GM20431 (cell line): ENCODE data around the gene DMRT1.
"Not testable (repeated sequence)": the region's sequence is repeated elsewhere in the genome, so short reads cannot be mapped to it uniquely, and the experiment has no call there.

Source experiments
- in situ Hi-C: fragments of 300-500 bp; cut with MseI, MboI; formaldehyde crosslinking; loops from one replicate; pipeline ENCODE4 v1.15.0; 2020; ENCODE audit warnings: low sequenced_read_pairs; ENCODE audit not compliant: unreplicated experiment

DMRT1 gene

DNA sequence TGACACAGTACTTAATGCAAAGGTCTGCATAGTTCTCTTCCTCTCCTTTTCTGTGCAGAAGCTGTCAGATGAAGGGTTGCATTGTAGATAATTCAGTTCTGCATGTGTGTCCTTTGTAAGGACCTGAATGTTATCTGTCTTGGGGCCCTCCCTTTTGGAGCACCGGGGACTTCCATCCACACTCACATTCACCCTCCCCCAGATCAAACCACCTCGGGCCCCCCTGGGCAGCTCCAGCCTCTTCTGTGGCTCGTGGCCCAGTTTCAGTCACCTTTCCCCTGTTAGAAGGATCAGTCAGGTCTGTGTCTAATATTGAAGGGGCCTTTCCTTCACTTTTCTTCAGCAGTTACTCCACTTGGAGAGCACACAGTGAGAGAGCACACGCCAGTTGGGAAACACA, 11.0 kb downstream of the DMRT1 start:
- in situ Hi-C loops = no loop called here

DNA sequence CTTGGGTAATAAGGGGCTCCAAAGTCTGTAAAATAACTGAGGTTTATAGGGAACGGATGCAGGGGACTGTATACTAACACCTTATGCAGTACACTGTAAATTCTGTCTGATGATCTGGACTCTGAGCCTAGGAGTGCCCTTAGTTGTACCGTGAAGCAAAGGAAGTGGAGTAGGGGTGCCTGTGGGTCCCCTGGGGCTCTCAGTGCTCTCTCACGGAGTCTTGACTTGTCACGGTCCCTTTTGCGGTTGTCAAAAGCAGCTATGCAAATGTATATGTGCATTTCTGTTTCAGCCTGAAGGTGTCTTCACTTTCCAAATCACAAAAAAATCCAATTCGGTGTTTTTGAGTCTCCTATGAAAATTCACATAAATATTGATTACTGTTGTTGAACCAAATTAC, 17.8 kb downstream of the DMRT1 start:
- in situ Hi-C loops = no loop called here

DNA sequence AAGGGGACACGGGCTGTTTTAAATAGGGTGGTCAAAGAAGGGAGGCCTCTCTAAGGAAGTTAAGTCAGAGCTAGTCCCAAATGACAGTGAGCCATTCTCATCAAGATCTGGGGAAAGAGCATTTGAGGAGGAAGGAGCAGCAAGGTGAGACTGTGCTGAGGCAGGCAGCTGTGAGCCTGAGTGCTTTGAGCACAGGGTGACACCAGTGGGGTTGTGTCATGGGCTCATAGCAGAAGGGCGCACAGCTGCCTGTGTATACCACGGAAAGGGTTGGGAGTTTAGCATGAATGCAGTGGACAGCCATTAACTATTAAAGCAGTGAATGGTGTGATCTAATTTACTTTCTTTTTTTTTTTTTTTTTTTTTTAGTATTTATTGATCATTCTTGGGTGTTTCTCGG, 19.2 kb downstream of the DMRT1 start:
- in situ Hi-C loops = no loop called here

DNA sequence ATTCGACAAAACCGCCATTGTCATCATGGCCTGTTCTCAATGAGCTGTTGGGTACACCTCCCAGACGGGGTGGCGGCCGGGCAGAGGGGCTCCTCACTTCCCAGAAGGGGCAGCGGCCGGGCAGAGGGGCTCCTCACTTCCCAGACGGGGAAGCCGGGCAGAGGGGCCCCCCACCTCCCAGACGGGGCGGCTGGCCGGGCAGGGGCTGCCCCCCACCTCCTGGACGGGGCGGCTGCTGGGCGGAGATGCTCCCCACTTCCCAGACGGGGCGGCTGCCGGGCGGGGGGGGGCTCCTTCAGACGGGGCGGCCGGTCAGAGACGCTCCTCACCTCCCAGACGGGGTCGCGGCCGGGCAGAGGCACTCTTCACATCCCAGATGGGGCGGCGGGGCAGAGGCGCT, 20.0 kb downstream of the DMRT1 start:
- in situ Hi-C loops = not testable (repeated sequence)

DNA sequence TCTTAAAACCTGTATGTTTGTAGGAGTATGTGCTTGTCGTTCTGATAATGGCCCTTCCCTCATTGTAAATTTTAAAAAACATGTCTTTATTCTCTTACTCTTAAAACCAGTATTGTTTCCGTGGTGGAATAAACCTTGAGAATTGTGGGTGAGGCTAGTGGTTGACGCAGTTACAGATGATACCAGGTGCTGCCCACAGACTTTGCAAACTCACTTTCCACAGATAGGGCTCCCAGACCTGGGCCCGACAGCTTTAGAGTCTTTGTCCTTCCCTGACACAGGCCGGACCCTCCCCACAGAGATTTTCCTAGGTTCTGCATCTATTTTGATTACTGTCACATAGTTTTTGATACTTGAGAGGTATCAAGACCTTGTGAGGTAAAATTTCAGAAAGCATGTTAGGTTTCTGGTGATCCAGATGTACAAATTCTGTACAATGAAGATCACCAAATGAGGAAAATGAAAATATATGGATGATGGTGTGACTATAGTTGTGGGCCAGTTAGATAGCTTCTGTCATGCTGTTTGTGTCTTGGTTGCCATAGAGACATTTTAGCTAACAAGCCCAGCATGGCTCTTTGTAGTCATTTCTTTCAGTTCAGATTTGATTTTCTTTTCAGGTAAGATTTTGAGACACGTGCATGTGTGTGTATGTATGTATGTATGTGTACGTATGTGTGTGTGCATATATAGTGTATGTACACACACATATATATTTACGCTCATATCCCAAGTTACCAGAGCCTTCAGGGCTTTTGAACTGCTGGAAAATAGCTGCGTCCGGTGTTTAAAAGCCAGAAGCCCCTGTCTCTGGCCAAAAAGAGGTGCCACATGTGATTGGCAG, 33.8 kb downstream of the DMRT1 start:
- in situ Hi-C loops = no loop called here

DNA sequence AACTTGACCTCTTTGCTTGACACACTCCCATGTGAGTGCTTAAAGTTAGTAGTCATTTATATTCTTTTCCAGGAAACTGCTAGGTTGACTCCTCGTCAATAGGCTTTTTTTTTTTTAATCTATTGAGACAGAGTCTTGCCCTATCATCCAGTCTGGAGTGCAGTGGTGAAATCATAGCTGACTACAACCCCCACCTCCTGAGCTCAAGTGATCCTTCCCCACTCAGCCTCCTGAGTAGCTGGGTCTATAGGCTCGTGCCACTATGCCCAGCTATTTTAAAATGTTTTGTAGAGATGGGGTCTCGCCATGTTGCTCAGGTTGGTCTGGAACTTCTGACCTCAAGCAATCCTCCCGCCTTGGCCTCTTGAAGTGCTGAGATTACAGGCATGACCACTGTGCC, 34.9 kb downstream of the DMRT1 start:
- in situ Hi-C loops = no loop called here

DNA sequence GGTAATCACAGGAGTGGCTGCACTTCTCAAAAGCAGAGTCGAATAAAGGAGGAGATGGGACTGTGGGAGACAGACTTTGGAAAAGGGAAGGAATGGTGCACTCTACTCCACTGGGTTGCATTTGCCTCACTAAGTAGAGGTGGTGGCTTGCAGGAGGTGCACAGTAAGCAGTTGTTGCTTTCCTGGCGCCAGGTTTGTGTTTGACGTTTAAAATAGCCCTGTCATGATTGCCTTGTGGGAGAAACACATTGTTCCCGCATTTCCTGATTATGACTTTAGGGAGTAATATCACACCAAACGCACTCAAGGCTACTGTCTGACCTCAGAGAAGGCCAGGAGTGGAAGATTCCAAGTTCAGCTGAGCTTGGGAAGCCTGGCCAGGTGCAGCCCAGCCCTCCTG, 36.7 kb downstream of the DMRT1 start:
- in situ Hi-C loops = no loop called here

DNA sequence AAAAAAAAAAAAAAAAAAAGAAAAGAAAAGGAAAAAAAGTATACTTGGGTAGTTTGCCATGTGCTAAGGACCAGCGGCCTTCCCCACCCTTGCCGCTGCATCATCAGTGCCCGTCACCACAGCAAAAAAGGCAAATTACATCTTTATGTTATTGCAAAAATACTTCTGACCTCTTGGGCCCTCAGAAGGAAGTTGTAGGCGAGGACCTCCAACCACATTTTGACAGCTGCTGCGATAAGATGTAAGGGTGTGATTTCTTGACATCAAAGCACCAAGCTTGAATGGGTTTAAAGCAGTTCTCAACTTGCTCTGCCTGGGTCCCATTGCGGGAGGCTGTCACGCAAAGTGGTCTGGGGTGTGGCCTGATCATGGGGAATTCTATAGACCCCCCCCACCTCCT, 39.2 kb downstream of the DMRT1 start:
- in situ Hi-C loops = no loop called here

DNA sequence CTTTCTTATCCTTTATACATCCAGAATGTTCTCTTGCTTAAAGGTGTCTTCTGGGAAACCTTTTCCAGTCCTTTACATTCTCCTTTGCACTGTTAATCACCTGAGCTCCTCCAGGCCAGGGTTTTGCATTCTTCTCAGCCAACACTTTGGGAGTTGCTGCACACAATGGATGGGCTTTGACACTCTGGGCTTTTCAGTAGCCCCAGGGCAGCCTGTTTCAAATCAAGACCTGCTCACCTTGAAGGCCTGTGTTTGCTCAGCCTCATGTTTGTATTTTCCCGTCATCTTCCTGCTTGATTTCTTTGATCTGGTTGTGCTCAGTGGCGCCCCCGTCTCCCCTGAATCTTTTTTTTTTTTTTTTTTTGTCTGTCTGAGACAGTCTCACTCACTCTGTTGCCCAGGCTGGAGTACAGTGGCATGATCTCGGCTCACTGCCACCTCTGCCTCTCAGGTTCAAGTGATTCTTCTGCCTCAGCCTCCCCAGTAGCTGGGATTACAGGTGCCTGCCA, 41.0 kb downstream of the DMRT1 start:
- in situ Hi-C loops = no loop called here

DNA sequence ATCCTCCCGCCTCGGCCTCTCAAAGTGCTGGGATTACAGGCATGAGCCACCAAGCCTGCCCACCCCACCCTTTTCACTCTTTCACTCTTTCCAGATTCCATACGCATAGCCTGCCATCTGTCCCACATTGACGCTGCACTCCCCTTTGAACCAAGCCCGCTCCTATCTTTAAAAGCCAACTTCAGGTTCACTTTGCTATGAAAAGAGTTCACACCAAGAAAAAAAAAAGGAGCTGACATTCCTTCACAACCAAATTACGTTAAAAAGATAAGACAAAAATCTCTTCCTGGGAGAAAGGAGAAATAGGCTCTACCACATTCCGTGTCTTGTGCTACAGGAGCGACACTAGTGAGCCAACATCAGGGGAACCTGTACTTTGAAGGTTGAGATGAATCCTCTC, 41.5 kb downstream of the DMRT1 start:
- in situ Hi-C loops = no loop called here

DNA sequence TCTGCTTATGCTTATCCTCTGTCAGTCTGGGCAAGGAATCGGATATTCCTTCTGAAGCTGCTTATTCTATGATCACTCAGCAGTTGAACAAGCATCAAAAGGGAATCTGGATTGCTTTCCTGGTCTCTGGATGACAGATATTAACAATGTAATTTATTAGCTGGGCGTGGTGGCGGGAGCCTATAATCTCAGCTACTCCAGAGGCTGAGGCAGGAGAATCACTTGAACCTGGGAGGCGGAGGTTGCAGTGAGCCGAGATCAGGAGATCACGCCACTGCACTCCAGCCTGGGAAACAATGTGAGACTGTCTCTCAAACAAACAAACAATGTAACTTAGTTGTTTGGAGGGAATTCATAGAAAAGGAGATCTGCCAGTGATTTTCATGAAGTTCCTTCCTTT, 45.4 kb downstream of the DMRT1 start:
- in situ Hi-C loops = no loop called here

DNA sequence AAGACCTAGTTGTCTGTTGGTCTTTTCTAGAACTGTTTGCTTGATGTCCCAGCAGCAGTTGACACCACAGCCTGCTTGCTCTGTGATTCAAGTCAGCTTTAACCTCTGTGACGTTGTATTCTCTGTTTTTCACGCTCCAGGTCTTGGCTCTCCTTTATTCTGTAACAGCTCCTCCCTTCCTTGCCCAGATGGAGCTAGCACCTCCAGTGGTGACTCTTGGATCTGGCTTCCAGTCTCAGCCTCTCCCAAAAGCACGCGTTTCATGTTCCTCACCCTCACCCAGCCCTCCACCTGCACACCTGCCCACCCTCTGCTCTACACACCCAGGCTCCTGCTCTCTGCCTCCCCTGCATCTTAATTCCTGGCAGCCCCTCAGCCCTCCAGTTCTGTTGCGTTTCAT, 50.6 kb downstream of the DMRT1 start:
- in situ Hi-C loops = loop anchor here (10.0 kb wide), 1 partner anchor 113 kb away; no protein-coding TSS in a partner anchor

DNA sequence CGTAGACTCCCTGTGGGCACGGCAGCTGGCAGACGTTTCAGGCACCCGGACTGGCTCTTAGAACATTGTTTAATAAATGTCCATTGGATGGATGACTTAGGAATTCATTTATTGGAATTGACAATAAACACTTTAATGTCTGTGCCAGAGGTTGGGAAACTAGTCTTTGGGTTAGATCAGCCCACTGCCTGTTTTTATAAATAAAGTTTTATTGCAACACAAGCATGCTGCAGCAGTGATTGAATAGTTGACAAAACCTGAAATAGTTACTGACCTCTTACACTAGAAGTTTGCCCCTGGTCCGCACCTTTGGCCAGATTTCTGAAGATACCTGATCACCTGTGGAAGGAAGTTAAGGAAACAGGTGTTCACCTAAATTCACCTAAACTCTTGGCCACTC, 51.6 kb downstream of the DMRT1 start:
- in situ Hi-C loops = loop anchor here (10.0 kb wide), 1 partner anchor 112 kb away; no protein-coding TSS in a partner anchor

DNA sequence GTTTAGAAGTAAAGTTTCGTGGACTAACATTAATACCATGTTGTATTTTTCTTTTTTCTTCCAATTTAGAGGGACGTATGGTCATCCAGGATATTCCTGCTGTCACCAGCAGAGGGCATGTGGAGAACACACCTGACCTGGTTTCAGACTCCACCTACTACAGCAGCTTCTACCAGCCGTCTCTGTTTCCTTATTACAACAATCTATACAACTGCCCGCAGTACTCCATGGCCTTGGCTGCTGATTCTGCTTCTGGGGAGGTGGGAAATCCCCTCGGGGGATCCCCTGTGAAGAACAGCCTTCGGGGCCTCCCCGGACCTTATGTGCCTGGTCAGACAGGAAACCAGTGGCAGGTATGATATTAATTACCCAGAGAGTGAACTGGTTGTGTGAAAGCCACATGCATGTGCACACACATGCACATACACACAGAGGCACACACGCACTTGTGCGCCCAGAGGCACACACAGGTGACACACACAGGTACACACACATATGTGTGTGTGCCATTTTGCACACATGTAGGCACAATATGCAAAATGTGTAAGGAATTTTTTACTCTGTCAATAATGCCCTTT, 52.4 kb downstream of the DMRT1 start:
- in situ Hi-C loops = loop anchor here (10.0 kb wide), 1 partner anchor 111 kb away; no protein-coding TSS in a partner anchor

DNA sequence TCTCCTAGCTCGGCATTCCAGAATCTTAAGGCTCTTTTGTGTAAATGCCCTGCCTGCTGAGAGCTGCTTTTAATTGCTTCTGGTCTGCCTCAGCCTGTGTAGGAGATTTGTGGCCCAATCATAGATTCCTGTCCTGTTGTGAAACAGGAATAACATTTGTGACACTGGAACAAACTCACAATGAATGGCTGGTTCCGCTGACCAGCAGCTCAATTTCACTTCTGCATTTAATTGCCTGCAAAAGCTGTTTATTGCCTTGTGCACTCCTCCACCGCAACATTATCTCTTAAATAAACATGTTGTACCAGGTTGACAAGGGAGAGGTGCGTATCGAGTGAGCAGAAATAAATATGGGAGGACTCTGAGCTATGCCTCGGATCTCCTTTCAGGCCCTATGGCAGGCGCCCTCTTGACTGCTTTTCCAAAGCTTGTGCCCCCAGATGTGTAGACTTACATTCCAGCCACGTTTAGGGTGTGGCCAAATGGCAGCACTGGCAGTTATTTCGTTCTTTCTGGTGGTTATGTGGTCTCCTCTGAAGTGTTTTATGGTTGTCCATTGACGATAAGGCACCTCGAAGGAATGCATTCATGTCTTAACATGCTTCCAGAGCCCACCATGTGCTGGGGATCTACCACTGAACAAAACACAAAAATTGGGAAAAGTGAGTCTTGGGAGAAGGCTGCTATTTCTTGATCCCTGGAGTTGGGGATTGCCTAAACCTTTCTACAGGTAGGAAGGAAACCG, 58.1 kb downstream of the DMRT1 start:
- in situ Hi-C loops = loop anchor here (10.0 kb wide), 1 partner anchor 105 kb away; no protein-coding TSS in a partner anchor

DNA sequence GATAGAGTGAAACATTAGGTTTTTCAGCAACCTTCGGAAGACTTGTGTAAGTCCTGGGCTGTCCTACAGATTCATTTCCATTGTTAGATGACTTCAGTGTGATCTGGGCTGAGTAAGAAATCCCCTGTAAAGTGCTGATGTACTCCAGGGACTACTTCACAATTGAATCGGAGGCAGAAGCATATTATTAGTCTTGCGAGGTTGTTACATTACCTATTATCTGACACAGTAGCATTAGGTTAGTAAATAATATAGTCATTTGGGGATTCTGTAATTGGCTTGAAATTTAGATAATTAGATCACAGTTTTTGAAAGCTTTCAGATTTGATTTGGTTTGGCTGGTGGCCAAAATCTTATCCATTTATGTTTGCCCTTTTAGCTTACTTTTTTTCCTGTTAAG, 62.4 kb downstream of the DMRT1 start:
- in situ Hi-C loops = no loop called here

DNA sequence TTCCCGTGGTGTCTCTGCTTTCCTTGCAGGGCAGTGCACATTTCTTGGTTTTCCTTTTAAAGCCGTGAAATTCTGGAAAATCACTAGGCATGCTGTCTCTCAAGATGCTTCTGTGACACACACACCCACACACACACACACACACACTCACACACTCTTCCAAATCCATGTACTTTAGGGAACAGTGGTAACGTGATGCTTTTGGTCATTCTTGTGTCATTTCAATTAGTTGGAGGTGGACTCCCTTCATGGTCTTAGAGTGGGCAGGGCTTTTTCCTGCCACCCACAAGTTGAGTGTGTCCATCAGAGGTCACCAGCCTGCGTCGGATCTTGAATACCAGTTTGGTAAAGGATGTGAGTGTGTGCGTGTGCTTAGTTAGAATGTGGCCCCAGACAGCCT, 64.4 kb downstream of the DMRT1 start:
- in situ Hi-C loops = no loop called here

DNA sequence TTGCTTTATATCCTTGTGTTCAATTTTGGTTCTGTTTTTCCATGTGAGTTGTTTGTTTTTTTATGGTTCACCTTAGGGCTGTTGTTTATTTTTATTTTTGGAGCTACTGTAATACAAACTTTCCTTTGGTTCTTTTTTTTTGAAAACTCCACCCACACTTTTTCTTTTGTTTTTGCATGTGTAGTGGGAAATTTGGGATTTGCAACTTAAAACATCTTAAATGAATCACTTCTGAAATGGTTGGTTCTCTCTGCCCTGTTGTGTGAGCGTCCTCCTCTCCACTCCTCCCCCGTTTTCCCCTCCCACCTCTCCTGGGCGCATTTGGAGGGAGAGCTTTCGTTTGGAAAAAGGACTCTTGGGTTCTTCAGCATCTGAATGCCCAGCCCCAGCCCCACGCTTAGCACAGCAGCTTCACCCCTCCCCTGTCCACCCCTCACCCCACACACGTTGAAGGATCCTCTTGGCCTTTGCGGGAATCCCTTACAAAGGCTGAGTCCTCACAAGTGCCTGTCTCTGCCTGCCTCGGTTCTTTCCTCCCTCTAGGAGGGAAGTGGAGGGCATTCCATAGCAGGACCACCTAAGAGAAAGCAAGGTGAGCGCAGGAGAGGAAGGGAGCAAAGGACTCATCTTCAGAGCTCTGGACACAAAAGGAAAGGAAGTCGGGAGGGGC, 67.2 kb downstream of the DMRT1 start:
- in situ Hi-C loops = no loop called here

DNA sequence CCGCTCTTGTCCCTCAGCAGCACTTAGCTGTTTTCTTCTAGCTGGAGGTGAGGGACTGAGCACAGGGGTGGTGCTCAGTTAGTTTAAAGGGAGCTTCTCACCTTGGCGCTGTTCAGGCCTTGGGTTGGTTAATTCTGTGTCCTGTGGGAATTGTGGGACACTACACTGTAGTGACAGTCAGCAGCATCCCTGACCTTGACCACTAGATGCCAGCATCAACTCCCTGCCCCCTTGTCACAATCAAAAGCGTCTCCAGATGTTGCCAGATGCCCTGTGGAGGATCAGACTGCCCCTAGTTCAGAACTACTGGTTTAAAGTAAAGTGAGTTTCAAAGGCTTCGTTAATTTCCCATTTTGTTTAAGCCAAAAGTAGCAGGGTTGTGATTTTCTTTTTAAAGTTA, 69.5 kb downstream of the DMRT1 start:
- in situ Hi-C loops = no loop called here

DNA sequence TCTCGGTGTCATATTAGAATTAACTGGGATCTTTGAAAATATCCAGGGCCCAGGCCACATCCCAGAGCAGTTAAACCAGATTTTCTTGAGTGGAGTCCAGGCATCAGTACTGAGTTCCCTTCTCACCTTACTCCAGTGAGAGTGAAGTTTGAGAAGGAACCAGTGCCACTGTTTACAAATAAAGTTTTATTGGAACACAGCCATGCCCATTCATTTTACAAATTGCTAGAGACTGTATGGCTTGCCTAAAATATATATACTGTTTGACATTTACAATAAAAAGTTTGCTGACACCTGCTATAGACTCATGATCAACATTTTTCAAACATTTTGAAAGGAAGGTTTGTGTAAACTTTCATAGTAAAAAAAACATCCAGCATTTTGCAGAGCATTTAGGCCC, 71.3 kb downstream of the DMRT1 start:
- in situ Hi-C loops = no loop called here
